Right lobe of liver (tissue), 4 donors: ENCODE data around the gene REV3L.

Experiments used
- CTCF ChIP-seq, 4 donors: fragments of 200-600 bp in 3 of 4; fragments of 450-650 bp in 1 of 4; IDR thresholded peaks; one replicate each; pipeline versions ENCODE4 v1.5.1 to v1.8.0; 2016 to 2022; ENCODE audit warnings: antibody characterized with exemption in 4 of 4, mild to moderate bottlenecking in 2 of 4
- POLR2A ChIP-seq: fragments of 450-650 bp; IDR thresholded peaks from one replicate; pipeline ENCODE4 v1.6.1; 2017; ENCODE audit warnings: antibody characterized with exemption, mild to moderate bottlenecking
- donor health status: DM: no; HTN: no; CAD: no.
- donor health status: DM: no; HTN: no; CAD: no.
- donor health status: DM: no; HTN: yes; CAD: no.

- TF ChIP-seq CTCF (IDR thresholded peaks at IDR 0.05) (no peak), POLR2A (no peak)
Observed at GRCh38 chr6:111502154-111502553, 19.1 kb upstream of the REV3L start.
